ENCODE data around the gene ZBED4.

DNA sequence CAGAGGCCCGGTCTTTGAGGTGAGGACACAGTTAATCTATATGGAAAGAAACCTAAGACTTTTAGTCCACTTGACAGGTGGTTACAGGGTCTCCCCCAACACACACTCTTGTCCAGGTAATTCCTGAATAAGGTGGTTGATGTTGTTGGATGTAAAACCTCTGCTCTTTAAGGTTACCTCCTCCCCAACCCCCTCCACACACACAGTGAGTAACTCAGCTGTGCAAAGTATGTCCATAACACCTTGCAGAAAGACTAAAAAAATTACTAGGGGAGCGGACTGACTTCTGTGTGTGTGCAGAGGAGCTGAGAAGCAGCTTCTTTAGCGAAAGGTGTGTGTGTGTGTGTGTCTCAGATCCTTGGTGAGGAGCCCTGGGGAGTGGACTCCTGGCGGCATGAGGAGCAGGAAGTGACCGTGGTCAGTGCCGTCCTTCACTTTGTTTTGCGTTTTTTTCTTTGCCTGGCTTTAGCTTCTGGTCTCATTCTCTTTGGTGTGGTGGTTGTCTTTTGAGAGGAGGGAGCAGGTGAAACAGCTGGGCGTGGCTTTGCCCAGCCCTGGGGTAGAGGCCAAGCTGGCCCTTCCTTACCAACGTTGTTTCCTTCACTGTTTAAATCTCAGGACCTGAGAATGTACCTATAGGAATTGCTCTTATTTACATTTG lies 1.7 kb downstream of the ZBED4 start:
- no peak for TF ChIP-seq YY1 (IDR thresholded peaks at IDR 0.05; ENCODE audit: insufficient read depth, insufficient read length)
- no peak for TF ChIP-seq ZNF274 (IDR thresholded peaks at IDR 0.05; ENCODE audit: low read depth, low read length)
